PC-9 (cell line): ENCODE data around the gene GRWD1. TPM values are rescaled to one million over a fixed set of nuclear protein-coding genes. Genes with fewer than 3 reads are reported as not detected.
A peak's percentile ranks its signal among the peaks of the same experiment; 100 is the strongest.

Experiments used
- BruUV-seq: library from RNA; stranded (reverse); fragments of 400-500 nt; replicated peaks from 2 replicates; lab custom pipeline; 2021; lab: Mats Ljungman, UMichigan
- CTCF ChIA-PET: fragments of 300-600 bp; sonication (Branson Sonifier 250); formaldehyde crosslinking; loops from one replicate; lab custom pipeline; 2022; ENCODE audit warnings: antibody characterized with exemption; lab: Charles Lee
- POLR2A ChIA-PET: fragments of 300-600 bp; sonication (Branson Sonifier 250); formaldehyde crosslinking; loops from one replicate; lab custom pipeline; 2022; ENCODE audit warnings: antibody characterized with exemption; ENCODE audit not compliant: unreplicated experiment; lab: Charles Lee
- DNase-seq, 2 experiments: peaks; one replicate each; pipeline versions ENCODE4 v3.0.0 to v3.0.0-alpha.2; 2015 to 2022; ENCODE audit warnings: mixed read lengths in 1 of 2
- H2AFZ ChIP-seq: fragments of 200-600 bp; sonication (generic); 2 replicates; pipeline ENCODE4 v1.8.1; 2017; ENCODE audit warnings: antibody characterized with exemption
- H3F3A ChIP-seq: fragments of 200-600 bp; sonication (generic); 2 replicates; pipeline ENCODE4 v1.8.1; 2017; ENCODE audit warnings: antibody characterized with exemption, mild to moderate bottlenecking, low read depth; ENCODE audit not compliant: insufficient read depth
- H3K27ac ChIP-seq: fragments of 200-600 bp; sonication (generic); 2 replicates; pipeline ENCODE4 v1.6.1; 2016; ENCODE audit warnings: mixed run types
- H3K27me3 ChIP-seq: fragments of 200-600 bp; sonication (generic); 2 replicates; pipeline ENCODE4 v1.6.1; 2016; ENCODE audit warnings: low read depth, mixed run types; ENCODE audit not compliant: insufficient read depth
- H3K36me3 ChIP-seq: fragments of 200-600 bp; sonication (generic); 2 replicates; pipeline ENCODE4 v1.6.1; 2016; ENCODE audit warnings: low read depth, mixed run types
- H3K4me1 ChIP-seq: fragments of 200-600 bp; sonication (generic); replicated peaks from 2 replicates; pipeline ENCODE4 v1.6.1; 2016; ENCODE audit warnings: mixed run types; ENCODE audit not compliant: insufficient read depth
- H3K4me2 ChIP-seq: fragments of 200-600 bp; sonication (generic); 2 replicates; pipeline ENCODE4 v1.6.1; 2017; ENCODE audit warnings: mixed run types
- H3K4me3 ChIP-seq: fragments of 200-600 bp; sonication (generic); 2 replicates; pipeline ENCODE4 v1.6.1; 2016; ENCODE audit warnings: mixed run types
- H3K79me2 ChIP-seq: fragments of 200-600 bp; sonication (generic); 2 replicates; pipeline ENCODE4 v1.6.1; 2017; ENCODE audit warnings: low read depth, mixed run types
- H3K9me2 ChIP-seq: fragments of 200-600 bp; sonication (generic); 2 replicates; pipeline ENCODE4 v1.8.1; 2017; ENCODE audit warnings: mild to moderate bottlenecking; ENCODE audit not compliant: insufficient read depth
- H3K9me3 ChIP-seq: fragments of 200-600 bp; sonication (generic); 2 replicates; pipeline ENCODE4 v1.8.1; 2016; ENCODE audit warnings: low read depth; ENCODE audit not compliant: insufficient read depth
- H4K20me1 ChIP-seq: fragments of 200-600 bp; sonication (generic); 2 replicates; pipeline ENCODE4 v1.8.1; 2017; ENCODE audit not compliant: insufficient read depth
- CTCF ChIP-seq: fragments of 200-600 bp; sonication (generic); conservative IDR thresholded peaks from 2 replicates; pipeline ENCODE4 v1.6.1; 2017; ENCODE audit warnings: mixed run types, antibody characterized with exemption, mild to moderate bottlenecking, moderate library complexity
- EZH2 ChIP-seq: fragments of 200-600 bp; sonication (generic); IDR thresholded peaks from 2 replicates; pipeline ENCODE4 v1.8.0; 2017; ENCODE audit warnings: antibody characterized with exemption, low read depth
- intact Hi-C: fragments of 100-400 bp; cut with micrococcal nuclease; formaldehyde crosslinking; loops from one replicate; pipeline ENCODE4 v1.10.0; 2022; ENCODE audit not compliant: unreplicated experiment
- total RNA-seq: library from RNA; stranded (reverse); gene quantifications from 2 replicates; pipeline ENCODE4 v1.2.3, GENCODE V29; 2021

The GRWD1 gene
- total RNA-seq, 1 experiment from 2014 or later, result 35.5 TPM

- CTCF ChIA-PET, result interaction anchor here (0.5 to 4.1 kb wide), 15 partner anchors 9 to 544 kb away, joined by 3 to 87 read pairs (median 4); partner anchors contain the start of gene GYS1
- H2AFZ ChIP-seq, result no peak overlapping the region
These were observed 60.5 kb downstream of the GRWD1 start for GRCh38 chr19:48506138-48506733.

More at GRCh38 chr19:48506138-48506733, 60.5 kb downstream of the GRWD1 start:
- peak in 1 of 2 experiments; percentile 59 for DNase-seq
- intact Hi-C loops, result loop anchor here (1.0 kb wide), 1 partner anchor 78 kb away; no protein-coding TSS in a partner anchor
- Histone ChIP-seq H3K9me2 (no peaks in the 10 kb centered on the region), H3K36me3 (no peaks in the 10 kb centered on the region), H3K4me3 (no peak overlapping the region), H3K9me3 (no peaks in the 10 kb centered on the region), H3K27ac (no peak overlapping the region), H3K4me2 (no peak overlapping the region), H4K20me1 (no peaks in the 10 kb centered on the region), H3F3A (peaks cover 22% of the 10 kb centered on the region; the same call in 1 of the 2 replicates), H3K27me3 (no peaks in the 10 kb centered on the region), H3K79me2 (no peaks in the 10 kb centered on the region; the same call in 1 of the 2 replicates), H3K4me1 (peaks cover 5% of the 10 kb centered on the region; the same call in 1 of the 2 replicates)
- POLR2A ChIA-PET, result interaction anchor here (0.6 to 0.7 kb wide), 3 partner anchors 13 to 339 kb away, joined by 7 to 13 read pairs (median 11); no protein-coding TSS in a partner anchor
- TF ChIP-seq CTCF (peak; percentile 94), EZH2 (no peak)
- BruUV-seq, result no TSS peak

Other genes starting within 250 kb of the GRWD1 start
- gene CARD8, start 190.1 kb upstream of the GRWD1 start, total RNA-seq, result 17.7 and 25.6 TPM in 2 replicates
- 14.8 and 15.5 TPM in 2 replicates for gene ZNF114, start 175.9 kb upstream of the GRWD1 start, total RNA-seq
- 29.0 and 56.3 TPM in 2 replicates for gene EMP3, start 120.4 kb upstream of the GRWD1 start, total RNA-seq
- 24.8 and 31.3 TPM in 2 replicates for gene TMEM143, start 82.0 kb upstream of the GRWD1 start, total RNA-seq
- gene SYNGR4, start 81.6 kb upstream of the GRWD1 start, total RNA-seq, result 1.3 and 2.1 TPM in 2 replicates
- gene KDELR1, start 54.4 kb upstream of the GRWD1 start, total RNA-seq, result 220 and 261 TPM in 2 replicates
- gene GRIN2D, start 52.3 kb upstream of the GRWD1 start, total RNA-seq, result 3.2 and 3.8 TPM in 2 replicates
- 5.4 and 8.3 TPM in 2 replicates for gene KCNJ14, start 9.6 kb downstream of the GRWD1 start, total RNA-seq
- gene CYTH2, start 23.4 kb downstream of the GRWD1 start, total RNA-seq, result 74.4 and 93.0 TPM in 2 replicates
- 13.9 and 19.6 TPM in 2 replicates for gene LMTK3, start 65.9 kb downstream of the GRWD1 start, total RNA-seq
- gene SULT2B1, start 106.2 kb downstream of the GRWD1 start, total RNA-seq, result 4.4 and 6.2 TPM in 2 replicates
- not detected in 2 replicates for gene SPACA4, start 160.8 kb downstream of the GRWD1 start, total RNA-seq
- gene FAM83E, start 169.1 kb downstream of the GRWD1 start, total RNA-seq, result 12.3 and 17.4 TPM in 2 replicates
- 1,618 and 1,710 TPM in 2 replicates for gene RPL18, start 173.2 kb downstream of the GRWD1 start, total RNA-seq
- gene SPHK2, start 173.5 kb downstream of the GRWD1 start, total RNA-seq, result 18.4 and 20.0 TPM in 2 replicates
- 48.2 and 48.6 TPM in 2 replicates for gene DBP, start 191.4 kb downstream of the GRWD1 start, total RNA-seq
- 11.0 and 12.2 TPM in 2 replicates for gene CA11, start 200.2 kb downstream of the GRWD1 start, total RNA-seq
- gene NTN5, start 227.0 kb downstream of the GRWD1 start, total RNA-seq, result 2.9 and 7.4 TPM in 2 replicates
- 8.7 and 9.6 TPM in 2 replicates for gene FUT2, start 250.0 kb downstream of the GRWD1 start, total RNA-seq